HG02840 (cell line): ENCODE data around the gene ZNF302.
"Not testable (repeated sequence)": the region's sequence is repeated elsewhere in the genome, so short reads cannot be mapped to it uniquely, and the experiment has no call there.

Source experiments
- ATAC-seq: cut with Tn5 transposase; IDR thresholded peaks from one replicate; pipeline ENCODE4 v1.9.1; 2021; ENCODE audit warnings: mild to moderate bottlenecking, moderate library complexity, moderate number of reproducible peaks; ENCODE audit not compliant: unreplicated experiment, low FRiP score

The ZNF302 gene

GRCh38 chr19:34677386-34678084 is at the start of gene ZNF302:
Gene ZNF302 (plus strand): TSS chr19:34677678. CDS start chr19:34678805, 1,127 bp downstream.
- ATAC-seq, result peak; percentile 94

- no peak for ATAC-seq
Measured at GRCh38 chr19:34633802-34634201, 43.7 kb upstream of the ZNF302 start.

DNA sequence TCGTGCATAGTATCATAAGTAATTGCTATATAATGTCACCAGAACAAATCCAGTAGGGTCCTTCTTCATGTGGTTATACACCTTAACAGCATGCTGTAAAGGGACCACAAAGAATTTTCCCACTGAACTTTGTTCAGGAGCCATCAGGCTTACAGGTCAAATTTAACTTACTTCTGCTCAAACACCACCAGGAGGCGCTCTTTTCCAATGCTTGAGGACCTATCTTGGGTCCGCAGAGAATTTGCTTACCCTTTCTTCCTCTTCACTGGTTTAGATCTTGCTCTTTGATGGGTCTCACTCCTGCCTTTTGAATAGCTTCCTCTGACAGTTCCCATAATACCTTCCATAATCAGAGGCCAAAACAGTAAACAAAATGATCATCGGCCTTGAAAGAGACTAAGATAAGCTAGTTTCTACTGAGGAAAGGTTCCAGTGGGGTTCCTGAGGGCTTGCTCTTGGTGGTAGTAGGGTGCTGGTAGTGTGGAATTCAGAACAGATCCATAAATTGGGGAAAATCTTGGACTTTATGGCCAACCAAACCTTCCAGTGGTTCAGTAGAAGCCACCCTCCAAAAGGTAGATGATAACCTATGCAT is 37.9 kb upstream of the ZNF302 start:
- no peak for ATAC-seq

- no peak for ATAC-seq
Measured at GRCh38 chr19:34642241-34642640, 35.2 kb upstream of the ZNF302 start.

- no peak for ATAC-seq
Measured at GRCh38 chr19:34644991-34645461, 32.5 kb upstream of the ZNF302 start.

- no peak for ATAC-seq
Measured at GRCh38 chr19:34645551-34645950, 31.9 kb upstream of the ZNF302 start.

DNA sequence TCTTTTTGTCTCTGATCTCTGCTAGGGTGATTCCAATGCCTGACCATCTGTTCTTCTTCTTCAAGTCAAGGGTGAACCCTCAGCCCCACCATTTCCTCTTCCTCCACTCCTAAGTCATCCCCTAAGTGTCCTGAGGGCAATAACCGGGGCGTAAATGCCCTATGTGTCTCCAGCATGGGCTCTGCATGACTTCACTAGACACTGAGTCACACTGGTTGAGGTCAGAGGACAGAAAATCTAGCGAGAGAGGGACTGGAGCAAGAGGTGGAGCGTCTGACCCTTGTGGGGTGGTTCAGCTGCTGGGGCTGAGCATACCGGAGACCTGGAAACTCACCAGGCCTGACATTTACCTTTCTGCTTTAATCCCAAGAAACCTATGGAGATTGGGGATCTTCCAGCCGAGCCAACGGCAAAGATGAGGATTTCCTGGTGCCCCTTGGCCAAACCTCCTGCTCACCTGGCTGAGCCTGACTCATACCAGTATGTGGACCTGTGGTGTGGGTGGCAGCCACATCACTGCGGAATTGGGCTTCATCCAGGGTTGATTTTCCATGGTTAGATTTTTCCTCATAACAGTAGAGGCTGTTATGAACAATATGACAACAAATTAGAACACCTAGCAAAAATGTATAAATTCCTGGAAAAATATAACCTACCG is 27.5 kb upstream of the ZNF302 start:
- ATAC-seq, result no peak

DNA sequence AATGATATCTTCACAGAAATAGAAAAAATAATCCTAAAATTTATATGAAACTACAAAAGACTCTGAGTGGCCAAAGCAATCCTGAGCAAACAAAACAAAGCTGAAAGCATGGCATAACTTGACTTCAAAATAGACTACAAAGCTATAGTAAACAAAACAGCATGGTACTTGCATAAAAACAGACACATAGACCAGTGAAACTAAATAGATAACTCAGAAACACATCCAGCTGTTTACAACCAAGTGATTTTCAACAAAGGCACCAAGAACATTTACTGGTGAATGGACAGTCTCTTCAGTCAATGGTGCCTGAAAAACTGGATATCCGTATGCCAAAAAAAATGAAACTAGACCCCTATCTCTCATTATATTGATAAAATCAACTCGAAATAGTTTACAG is 25.7 kb upstream of the ZNF302 start:
- ATAC-seq, result no peak

- no peak for ATAC-seq
Measured at GRCh38 chr19:34654796-34655195, 22.7 kb upstream of the ZNF302 start.

DNA sequence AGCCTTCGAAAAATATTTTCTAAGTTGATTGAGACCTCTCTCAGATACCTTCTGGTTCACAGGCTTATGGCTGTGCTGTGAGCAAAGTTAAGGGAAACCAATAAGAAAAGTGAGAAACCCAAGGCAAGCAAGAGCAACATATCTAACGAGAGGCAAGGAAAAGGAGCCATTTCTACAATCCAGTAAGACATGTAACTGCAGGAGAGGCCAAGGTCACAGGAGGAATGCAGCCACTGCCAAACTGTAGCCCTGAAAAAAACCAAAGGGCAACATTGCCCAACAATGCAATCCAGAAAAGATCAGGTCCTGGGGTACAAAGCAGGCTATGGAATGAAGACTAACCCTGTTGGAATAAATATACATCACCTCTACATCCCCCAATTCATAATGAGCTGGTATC is 21.8 kb upstream of the ZNF302 start:
- no peak for ATAC-seq

GRCh38 chr19:34661357-34661756 is 16.1 kb upstream of the ZNF302 start:
- ATAC-seq, result no peak

DNA sequence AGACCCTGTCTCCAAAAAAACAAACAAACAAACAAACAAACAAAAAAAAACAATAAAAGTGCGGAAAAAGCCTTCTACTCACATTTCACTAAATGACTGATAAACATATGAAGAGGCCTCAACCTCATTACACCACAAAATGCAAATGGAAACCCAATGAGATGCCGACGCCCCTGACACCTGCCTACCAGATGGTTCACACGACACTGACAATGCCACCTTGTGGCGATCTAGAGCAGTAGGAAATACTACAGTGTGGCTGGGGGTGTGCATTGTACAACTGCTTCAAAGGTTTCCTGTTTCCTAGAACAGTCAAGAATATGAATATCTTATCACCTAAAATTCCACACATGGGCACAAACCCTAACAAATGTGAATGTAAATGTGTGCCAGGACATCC is 14.6 kb upstream of the ZNF302 start:
- no peak for ATAC-seq

DNA sequence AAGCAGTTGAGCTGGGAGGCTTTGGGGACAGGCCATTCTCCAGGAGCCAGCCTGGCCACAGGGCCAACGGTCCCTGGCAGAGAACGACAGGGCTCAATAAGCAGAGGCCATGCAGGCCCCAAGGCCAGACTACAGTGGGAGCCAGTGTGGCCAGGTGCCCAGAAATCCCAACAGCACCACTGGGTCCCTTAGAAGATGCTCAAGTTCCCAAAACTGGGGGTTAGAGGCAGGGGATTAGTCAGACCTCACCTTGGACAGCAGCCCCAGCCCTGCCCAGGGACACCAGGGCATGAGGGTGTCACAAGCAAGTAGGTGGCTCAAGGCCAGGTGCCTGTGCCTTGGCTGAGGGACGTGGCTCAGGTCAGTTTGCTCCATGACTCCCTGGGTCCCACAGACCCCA is 13.3 kb upstream of the ZNF302 start:
- no peak for ATAC-seq

GRCh38 chr19:34664870-34665269 is 12.6 kb upstream of the ZNF302 start:
- ATAC-seq, result no peak

- not testable (repeated sequence) for ATAC-seq
Measured at GRCh38 chr19:34665275-34665674, 12.2 kb upstream of the ZNF302 start.

- no peak for ATAC-seq
Measured at GRCh38 chr19:34666200-34666957, 11.1 kb upstream of the ZNF302 start.

- ATAC-seq, result no peak
Measured at GRCh38 chr19:34666958-34667265, 10.6 kb upstream of the ZNF302 start.

GRCh38 chr19:34667349-34668076 is 10.0 kb upstream of the ZNF302 start:
- no peak for ATAC-seq

GRCh38 chr19:34668077-34668689 is 9.3 kb upstream of the ZNF302 start:
- not testable (repeated sequence) for ATAC-seq

GRCh38 chr19:34668690-34669089 is 8.8 kb upstream of the ZNF302 start:
- ATAC-seq, result not testable (repeated sequence)
